HCT116 (cell line): Measurements from ENCODE around the gene FITM1. TPM values are rescaled to one million over a fixed set of nuclear protein-coding genes. Genes with fewer than 3 reads are reported as not detected.

Source experiments
- ATAC-seq: fragments of 200-7000 bp; cut with Tn5 transposase; 2 replicates; pipeline ENCODE4 v1.9.1; 2020; ENCODE audit warnings: mild to moderate bottlenecking, moderate library complexity
- BruUV-seq: library from RNA; stranded (reverse); fragments of 400-500 nt; replicated peaks from 2 replicates; lab custom pipeline; 2021; lab: Mats Ljungman, UMichigan
- CTCF ChIA-PET: fragments of 300-600 bp; sonication (Branson Sonifier 250); formaldehyde crosslinking; loops from one replicate; lab custom pipeline; 2021; ENCODE audit warnings: antibody characterized with exemption; lab: Charles Lee
- POLR2A ChIA-PET: fragments of 300-600, 350-600 bp; sonication (Branson Sonifier 250); formaldehyde crosslinking; loops from one replicate; lab custom pipeline; 2021; ENCODE audit warnings: antibody characterized with exemption; lab: Charles Lee
- RAD21 ChIA-PET, 2 experiments: fragments of 300-600 bp; sonication (Branson Sonifier 250); formaldehyde crosslinking; loops; one replicate each; lab custom pipeline; 2023; ENCODE audit warnings: low total read pairs in 2 of 2; ENCODE audit not compliant: uncharacterized antibody in 2 of 2, unreplicated experiment in 2 of 2, low non-redundant PET in 1 of 2; lab: Charles Lee
- DNase-seq: peaks from one replicate; pipeline ENCODE4 v3.0.0-alpha.2; 2010; ENCODE audit warnings: low read depth, low spot score
- H2AFZ ChIP-seq: fragments of 200-600 bp; shearing (Covaris generic), sonication (generic); 2 replicates; pipeline ENCODE4 v1.6.1; 2017; ENCODE audit warnings: low read depth, mixed run types, mixed read lengths, antibody characterized with exemption, low read length; ENCODE audit not compliant: poor library complexity, severe bottlenecking
- H3K27ac ChIP-seq: 2 replicates; pipeline ENCODE4 v1.5.1; 2012; ENCODE audit warnings: low read depth, low read length
- H3K27me3 ChIP-seq: fragments of 200-600 bp; sonication (generic); 2 replicates; pipeline ENCODE4 v1.6.1; 2016; ENCODE audit warnings: mixed run types, low read length, mixed read lengths; ENCODE audit not compliant: insufficient read depth
- H3K36me3 ChIP-seq, 2 experiments: fragments of 200-500 bp in 1 of 2; fragments of 200-600 bp in 1 of 2; sonication (Bioruptor generic) in 1 of 2; sonication (generic) in 1 of 2; 2 replicates each; pipeline versions ENCODE4 v1.5.1 to v1.6.1; 2014 to 2016; ENCODE audit warnings: low read length in 2 of 2, inconsistent platforms in 1 of 2, mixed read lengths in 1 of 2, mixed run types in 1 of 2; ENCODE audit not compliant: insufficient read depth in 2 of 2, control insufficient read depth in 1 of 2
- H3K4me1 ChIP-seq, 2 experiments: fragments of 200-600 bp in 1 of 2; sonication (generic) in 1 of 2; 2 replicates each; pipeline versions ENCODE4 v1.5.1 to v1.6.1; 2012 to 2017; ENCODE audit warnings: low read length in 2 of 2, inconsistent platforms in 1 of 2, mild to moderate bottlenecking in 1 of 2, mixed read lengths in 1 of 2, mixed run types in 1 of 2, moderate library complexity in 1 of 2; ENCODE audit not compliant: insufficient read depth in 2 of 2, control insufficient read depth in 1 of 2
- H3K4me2 ChIP-seq: fragments of 200-600 bp; sonication (generic); 2 replicates; pipeline ENCODE4 v1.6.1; 2017; ENCODE audit warnings: mixed run types, low read length, mixed read lengths
- H3K4me3 ChIP-seq, 2 experiments: fragments of 200-600 bp in 1 of 2; sonication (generic) in 1 of 2; replicated peaks in 1 of 2; 2 replicates each; pipeline ENCODE4 v1.5.1; 2011 to 2016; ENCODE audit warnings: low read length in 2 of 2, control low read depth in 1 of 2, low read depth in 1 of 2, mild to moderate bottlenecking in 1 of 2, mixed read lengths in 1 of 2, mixed run types in 1 of 2
- H3K79me2 ChIP-seq: fragments of 200-600 bp; sonication (generic); 2 replicates; pipeline ENCODE4 v1.6.1; 2017; ENCODE audit warnings: mild to moderate bottlenecking, mixed run types, low read length, moderate library complexity, mixed read lengths; ENCODE audit not compliant: insufficient read depth
- H3K9ac ChIP-seq: fragments of 200-600 bp; sonication (generic); 2 replicates; pipeline ENCODE4 v1.6.1; 2016; ENCODE audit warnings: low read length, mixed read lengths
- H3K9me2 ChIP-seq: fragments of 200-600 bp; sonication (generic), shearing (Covaris generic); 2 replicates; pipeline ENCODE4 v1.6.1; 2017; ENCODE audit warnings: mixed run types, mild to moderate bottlenecking, moderate library complexity; ENCODE audit not compliant: insufficient read depth
- H3K9me3 ChIP-seq, 2 experiments: fragments of 200-500 bp in 1 of 2; fragments of 200-600 bp in 1 of 2; sonication (Bioruptor generic) in 1 of 2; sonication (generic) in 1 of 2; 2 replicates each; pipeline ENCODE4 v1.6.1; 2014 to 2017; ENCODE audit warnings: low read length in 2 of 2, mixed read lengths in 2 of 2, inconsistent platforms in 1 of 2, low read depth in 1 of 2, mild to moderate bottlenecking in 1 of 2, mixed run types in 1 of 2, moderate library complexity in 1 of 2; ENCODE audit not compliant: control insufficient read depth in 1 of 2, insufficient read depth in 1 of 2
- H4K20me1 ChIP-seq: fragments of 200-600 bp; sonication (generic), shearing (Covaris generic); 2 replicates; pipeline ENCODE4 v1.6.1; 2017; ENCODE audit warnings: mixed run types, mild to moderate bottlenecking, moderate library complexity; ENCODE audit not compliant: insufficient read depth
- CTCF ChIP-seq, 3 experiments: fragments of 200-600 bp in 1 of 3; sonication (generic) in 1 of 3; IDR thresholded peaks in 2 of 3; conservative IDR thresholded peaks in 1 of 3; 2 replicates each; pipeline ENCODE4 v1.5.1; 2012 to 2017; ENCODE audit warnings: low read depth in 2 of 3, low read length in 2 of 3, antibody characterized with exemption in 1 of 3, borderline replicate concordance in 1 of 3, control low read depth in 1 of 3, mild to moderate bottlenecking in 1 of 3, mixed read lengths in 1 of 3, mixed run types in 1 of 3, moderate library complexity in 1 of 3; ENCODE audit not compliant: insufficient read depth in 1 of 3
- EZH2phosphoT487 ChIP-seq: fragments of 200-600 bp; IDR thresholded peaks from 2 replicates; pipeline ENCODE4 v1.6.1; 2018; ENCODE audit warnings: antibody characterized with exemption, borderline replicate concordance
- FOSL1 ChIP-seq: IDR thresholded peaks from 2 replicates; pipeline ENCODE4 v1.6.1; 2012; ENCODE audit warnings: low read depth
- JUND ChIP-seq: IDR thresholded peaks from 2 replicates; pipeline ENCODE4 v1.6.1; 2012
- SP1 ChIP-seq: IDR thresholded peaks from 2 replicates; pipeline ENCODE4 v1.6.1; 2012; ENCODE audit warnings: low read depth
- TCF7L2 ChIP-seq: IDR thresholded peaks from 2 replicates; pipeline ENCODE4 v1.7.0; 2011; ENCODE audit warnings: borderline replicate concordance, inconsistent platforms; ENCODE audit not compliant: insufficient read depth, insufficient read length; ENCODE audit errors: extremely low read depth
- ZBTB33 ChIP-seq: IDR thresholded peaks from 2 replicates; pipeline ENCODE4 v1.6.1; 2011; ENCODE audit warnings: mild to moderate bottlenecking, low read length, moderate library complexity; ENCODE audit not compliant: insufficient replicate concordance; ENCODE audit errors: extremely low read depth
- ZNF274 ChIP-seq: fragments of 200-500 bp; sonication (Bioruptor generic); IDR thresholded peaks from 2 replicates; pipeline ENCODE4 v1.6.1; 2014; ENCODE audit warnings: mild to moderate bottlenecking, low read depth, low read length, inconsistent platforms
- intact Hi-C: fragments of 100-400 bp; cut with micrococcal nuclease; formaldehyde crosslinking; loops from 2 replicates; pipeline ENCODE4 v1.10.0; 2022
- total RNA-seq: library from RNA; stranded (reverse); gene quantifications from one replicate; pipeline ENCODE4 v1.2.1, GENCODE V29; 2021; ENCODE audit not compliant: unreplicated experiment

Gene FITM1
- total RNA-seq, 1 experiment from 2014 or later, result 0.81 TPM

GRCh38 chr14:24116128-24116814 is 14.2 kb upstream of the FITM1 start:
- H3K9me2 ChIP-seq, result no peaks in the 10 kb centered on the region

More at GRCh38 chr14:24116128-24116814, 14.2 kb upstream of the FITM1 start:
- DNase-seq (no peak), ATAC-seq (no peak)
- Histone ChIP-seq H3K79me2 (peaks cover 14% of the 10 kb centered on the region; the same call in 1 of the 2 replicates), H3K9ac (peak overlapping the region; percentile 84), H3K9me3 (no peaks in the 10 kb centered on the region), H3K4me1 (peaks cover 6 to 16% of the 10 kb centered on the region in 2 experiments; a peak in 3 of 4 replicates), H3K27me3 (no peaks in the 10 kb centered on the region), H3K27ac (no peak overlapping the region), H3K36me3 (peaks cover 12 to 19% of the 10 kb centered on the region in 2 experiments), H3K4me3 (peak overlapping the region; percentile 86 to 92), H3K4me2 (peak overlapping the region; percentile 95), H2AFZ (no peak overlapping the region), H4K20me1 (no peaks in the 10 kb centered on the region)
- POLR2A ChIA-PET, result interaction anchor here (1.9 kb wide), 1 partner anchor 8 kb away, joined by 6 read pairs; no protein-coding TSS in a partner anchor
- RAD21 ChIA-PET, result interaction anchor here in 1 of 2 experiments (0.7 kb wide), 1 partner anchor 22 kb away, joined by 4 read pairs; no protein-coding TSS in a partner anchor
- TF ChIP-seq FOSL1, result no peak
- no peak for TF ChIP-seq ZBTB33
- TF ChIP-seq ZNF274, result no peak
- TF ChIP-seq SP1, result no peak
- TF ChIP-seq JUND, result no peak
- no peak for TF ChIP-seq EZH2phosphoT487
- TF ChIP-seq TCF7L2, result no peak
- no peak for TF ChIP-seq CTCF (IDR thresholded peaks at IDR 0.05 in 2 of 3, conservative IDR thresholded peaks at IDR 0.05 in 1 of 3; ENCODE audit: borderline replicate concordance in 1 of 3, insufficient read depth in 1 of 3, low read depth in 2 of 3, low read length in 2 of 3)
- CTCF ChIA-PET, result interaction anchor here (2.7 kb wide), 1 partner anchor 25 kb away, joined by 11 read pairs; the partner anchor contains the start of gene EMC9
- no TSS peak for BruUV-seq
- intact Hi-C loops, result no loop called here
